Endothelial cell of umbilical vein (primary cell): Measurements from ENCODE around the gene LIG3. TPM values are rescaled to one million over a fixed set of nuclear protein-coding genes. Genes with fewer than 3 reads are reported as not detected.

ENCODE experiments used
- BruUV-seq: library from RNA; stranded (reverse); fragments of 400-500 nt; replicated peaks from 2 replicates; lab custom pipeline; 2021; lab: Mats Ljungman, UMichigan
- CTCF ChIA-PET: fragments of 300-600, 350-600 bp; sonication (Branson Sonifier 250); formaldehyde crosslinking; loops from one replicate; lab custom pipeline; 2021; ENCODE audit warnings: antibody characterized with exemption, inconsistent platforms; lab: Charles Lee
- POLR2A ChIA-PET: fragments of 300-600, 350-600 bp; sonication (Branson Sonifier 250); formaldehyde crosslinking; loops from one replicate; lab custom pipeline; 2021; ENCODE audit warnings: antibody characterized with exemption, inconsistent platforms; lab: Charles Lee
- DNase-seq: peaks from one replicate; pipeline ENCODE4 v3.0.0-alpha.2; 2011; ENCODE audit warnings: low read depth, low spot score
- FAIRE-seq: peaks from 2 replicates; lab custom pipeline; 2011; peaks lifted over from hg19 to GRCh38; lab: Jason Lieb, UNC
- H2AFZ ChIP-seq: 2 replicates; pipeline ENCODE4 v1.6.0; 2012; ENCODE audit warnings: low read depth, low read length, control low read depth, inconsistent platforms
- H3K27ac ChIP-seq: 2 replicates; pipeline ENCODE4 v1.5.1; 2011; ENCODE audit warnings: low read depth, mild to moderate bottlenecking, control low read depth, low read length, moderate library complexity; ENCODE audit not compliant: insufficient read depth
- H3K27me3 ChIP-seq, 2 experiments: 2 replicates each; pipeline versions ENCODE4 v1.6.0 to v1.6.1; 2011; ENCODE audit warnings: low read length in 2 of 2, mixed read lengths in 1 of 2; ENCODE audit not compliant: control insufficient read depth in 2 of 2, insufficient read depth in 2 of 2
- H3K36me3 ChIP-seq, 2 experiments: 2 replicates in 1 of 2; 3 replicates in 1 of 2; pipeline ENCODE4 v1.5.1; 2011; ENCODE audit warnings: low read length in 2 of 2, mild to moderate bottlenecking in 1 of 2, moderate library complexity in 1 of 2; ENCODE audit not compliant: control insufficient read depth in 2 of 2, insufficient read depth in 2 of 2; ENCODE audit errors: extremely low read depth in 1 of 2
- H3K4me1 ChIP-seq: 3 replicates; pipeline ENCODE4 v1.5.1; 2011; ENCODE audit warnings: mild to moderate bottlenecking, low read length; ENCODE audit not compliant: control insufficient read depth, insufficient read depth; ENCODE audit errors: extremely low read depth
- H3K4me2 ChIP-seq: 2 replicates; pipeline ENCODE4 v1.6.1; 2011; ENCODE audit warnings: low read length, control low read depth, mixed read lengths; ENCODE audit not compliant: insufficient read depth
- H3K4me3 ChIP-seq, 3 experiments: fragments of 200-600 bp in 1 of 3; sonication (generic), shearing (Covaris generic) in 1 of 3; replicated peaks in 1 of 3; 2 replicates each; pipeline ENCODE4 v1.5.1; 2011 to 2016; ENCODE audit warnings: control low read depth in 3 of 3, low read length in 3 of 3, mild to moderate bottlenecking in 2 of 3, inconsistent platforms in 1 of 3, low read depth in 1 of 3, moderate library complexity in 1 of 3; ENCODE audit not compliant: insufficient read depth in 1 of 3
- H3K79me2 ChIP-seq: 2 replicates; pipeline ENCODE4 v1.6.0; 2012; ENCODE audit warnings: low read length, inconsistent platforms; ENCODE audit not compliant: control insufficient read depth, insufficient read depth
- H3K9ac ChIP-seq: replicated peaks from 2 replicates; pipeline ENCODE3; 2011; ENCODE audit warnings: low read length, control low read depth; ENCODE audit not compliant: insufficient read depth; ENCODE audit errors: extremely low read depth
- H3K9me1 ChIP-seq: replicated peaks from 3 replicates; pipeline ENCODE4 v1.6.0; 2011; ENCODE audit warnings: mild to moderate bottlenecking, low read length; ENCODE audit not compliant: control insufficient read depth, insufficient read depth; ENCODE audit errors: extremely low read depth
- H3K9me3 ChIP-seq: replicated peaks from 2 replicates; pipeline ENCODE4 v1.5.1; 2012; ENCODE audit warnings: low read length, inconsistent platforms; ENCODE audit not compliant: control insufficient read depth, insufficient read depth
- H4K20me1 ChIP-seq: replicated peaks from 2 replicates; pipeline ENCODE3; 2011; ENCODE audit warnings: mild to moderate bottlenecking, low read length; ENCODE audit not compliant: control insufficient read depth, insufficient read depth; ENCODE audit errors: extremely low read depth
- CTCF ChIP-seq, 2 donors: IDR thresholded peaks; 1 replicate in 1 of 2; 2 replicates in 1 of 2; pipeline ENCODE4 v1.5.1; 2011; ENCODE audit warnings: low read length in 2 of 2, mild to moderate bottlenecking in 2 of 2, moderate library complexity in 2 of 2, control low read depth in 1 of 2, inconsistent platforms in 1 of 2, low read depth in 1 of 2; ENCODE audit not compliant: insufficient read depth in 1 of 2; ENCODE audit errors: extremely low read depth in 1 of 2
- EZH2 ChIP-seq: IDR thresholded peaks from 2 replicates; pipeline ENCODE4 v1.6.1; 2012; ENCODE audit warnings: borderline replicate concordance, low read depth, mild to moderate bottlenecking, moderate library complexity, low read length, inconsistent platforms; ENCODE audit not compliant: severe bottlenecking
- FOS ChIP-seq: IDR thresholded peaks from 2 replicates; pipeline ENCODE4 v1.6.1; 2011; ENCODE audit warnings: mild to moderate bottlenecking, low read length, moderate library complexity, borderline replicate concordance; ENCODE audit not compliant: insufficient read depth
- GATA2 ChIP-seq: IDR thresholded peaks from 2 replicates; pipeline ENCODE4 v1.7.0; 2011; ENCODE audit warnings: low read depth, mild to moderate bottlenecking, moderate library complexity, mixed read lengths, low read length; ENCODE audit not compliant: insufficient read length, insufficient read depth
- JUN ChIP-seq: IDR thresholded peaks from 2 replicates; pipeline ENCODE4 v1.6.1; 2011; ENCODE audit warnings: borderline replicate concordance, low read depth; ENCODE audit not compliant: insufficient read length, insufficient read depth
- MYC ChIP-seq: IDR thresholded peaks from one replicate; pipeline ENCODE4 v1.6.1; 2011; ENCODE audit warnings: mild to moderate bottlenecking, low read depth, low read length
- POLR2A ChIP-seq: IDR thresholded peaks from 2 replicates; pipeline ENCODE4 v1.6.1; 2012; ENCODE audit warnings: low read depth, mild to moderate bottlenecking, control low read depth, low read length
- POLR2AphosphoS5 ChIP-seq: IDR thresholded peaks from 2 replicates; pipeline ENCODE4 v1.6.1; 2012; ENCODE audit warnings: low read depth, mild to moderate bottlenecking, control low read depth, low read length, moderate library complexity; ENCODE audit not compliant: insufficient read depth
- dilution Hi-C: fragments of 300-500 bp; cut with MboI; formaldehyde crosslinking; loops from one replicate; pipeline ENCODE4 v1.15.0; 2019; ENCODE audit warnings: low sequenced_read_pairs; ENCODE audit not compliant: extremely low pct_ligation_motif_present
- intact Hi-C: fragments of 100-400 bp; cut with micrococcal nuclease; formaldehyde crosslinking; loops from one replicate; pipeline ENCODE4 v1.10.0; 2022
- polyA plus RNA-seq, 4 experiments: library from polyadenylated mRNA; depleted of rRNA in 3 of 4; stranded (reverse) in 3 of 4; unstranded in 1 of 4; fragments of >200 nt; gene quantifications; 2 replicates each; pipeline versions ENCODE4 v1.2.1 to v1.2.3, GENCODE V29; 2011 to 2012; ENCODE audit warnings: missing spikeins in 1 of 4
- total RNA-seq: library from RNA; stranded (reverse); gene quantifications from 2 replicates; pipeline ENCODE4 v1.2.3, GENCODE V29; 2021
- TF ChIP-seq, protein P1 (sequence below): IDR thresholded peaks from 2 replicates; pipeline ENCODE4 v1.6.1; 2011; ENCODE audit not compliant: insufficient read depth, insufficient read length

LIG3 gene
- total and polyA plus RNA-seq, 2 donors (not counting 3 experiments of a cell fraction or from before 2014, with no cell fraction given) = 25.8 to 35.3 TPM

DNA sequence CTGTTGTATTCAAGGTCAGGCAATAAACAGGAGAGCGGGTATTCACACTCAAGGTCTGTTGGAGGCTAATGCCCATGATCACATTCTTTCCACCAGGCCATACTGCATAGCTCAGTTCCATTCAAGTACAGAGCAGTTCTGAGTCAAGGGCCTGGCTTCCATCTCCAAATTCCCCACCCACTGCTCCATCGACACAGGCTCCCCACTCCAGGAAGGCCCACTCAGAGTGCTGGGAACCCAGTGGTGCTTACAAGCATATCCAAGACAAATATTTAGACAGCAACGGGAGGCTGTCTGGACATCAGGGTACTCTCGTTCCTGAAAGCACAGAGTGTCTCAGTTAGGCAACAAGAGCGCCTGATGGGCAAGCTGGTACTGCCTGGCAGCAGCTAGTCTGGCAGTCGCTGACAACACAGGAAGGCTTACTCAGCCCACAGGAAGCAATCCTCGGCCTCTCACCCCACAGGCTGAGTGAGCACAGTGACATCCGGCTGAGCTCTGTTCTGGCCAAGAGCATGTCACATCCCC, 42.3 kb downstream of the LIG3 start:
- peaks cover 23% of the 10 kb centered on the region for H3K4me1 ChIP-seq
- no peaks in the 10 kb centered on the region for H4K20me1 ChIP-seq
- peak overlapping the region; percentile 41 for H3K4me2 ChIP-seq
- CTCF ChIA-PET = interaction anchor here (0.9 to 2.8 kb wide), 17 partner anchors 10 to 480 kb away, joined by 3 to 34 read pairs (median 6); partner anchors contain the start of genes RAD51D and RFFL
- FAIRE-seq (peak; percentile 96), DNase-seq (peak; percentile 95)
- POLR2A ChIA-PET = interaction anchor here (0.6 to 1.2 kb wide), 5 partner anchors 20 to 63 kb away, joined by 3 to 6 read pairs (median 3); partner anchors contain the start of genes LIG3 and RFFL
- no peaks in the 10 kb centered on the region for H3K79me2 ChIP-seq
- no peaks in the 10 kb centered on the region for H3K9me3 ChIP-seq
- peak overlapping the region in 1 of 3 experiments; percentile 4 for H3K4me3 ChIP-seq
- TSS peak; percentile 74 for BruUV-seq
- no peaks in the 10 kb centered on the region for H3K9me1 ChIP-seq
- H3K27ac ChIP-seq = peak overlapping the region; percentile 91
- H3K27me3 ChIP-seq = no peaks in the 10 kb centered on the region
- no peak overlapping the region for H2AFZ ChIP-seq
- H3K9ac ChIP-seq = peak overlapping the region; percentile 78
- intact Hi-C loops (loop anchor here (1.0 to 2.0 kb wide), 6 partner anchors 24 to 97 kb away; partner anchors contain the start of genes CCT6B, RAD51D, RFFL and ZNF830), dilution Hi-C loops (no loop called here)
- H3K36me3 ChIP-seq = no peaks in the 10 kb centered on the region
- TF ChIP-seq POLR2A (peak; percentile 57), GATA2 (peak; percentile 48), FOS (peak; percentile 94), POLR2AphosphoS5 (peak; percentile 94), JUN (peak; percentile 90), MYC (no peak), EZH2 (no peak), CTCF (IDR thresholded peaks at IDR 0.05; ENCODE audit: extremely low read depth in 1 of 2, insufficient read depth in 1 of 2, low read depth in 1 of 2, low read length in 2 of 2) (peak; percentile 8 to 12)
- TF ChIP-seq, protein P1, sequence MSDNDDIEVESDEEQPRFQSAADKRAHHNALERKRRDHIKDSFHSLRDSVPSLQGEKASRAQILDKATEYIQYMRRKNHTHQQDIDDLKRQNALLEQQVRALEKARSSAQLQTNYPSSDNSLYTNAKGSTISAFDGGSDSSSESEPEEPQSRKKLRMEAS = no peak
